ENCODE results near the gene C12orf57. TPM values are rescaled to one million over a fixed set of nuclear protein-coding genes. Genes with fewer than 3 reads are reported as not detected.

Gene C12orf57
- total and polyA plus RNA-seq, 2 of the 13 experiments (the other 11 are each of a cell fraction or from before 2014, with no cell fraction given): 84.0 to 287 TPM

GRCh38 chr12:6942331-6942665, 1.5 kb upstream of the C12orf57 start (continued):
- peak; percentile 94 for TF ChIP-seq ZBTB33 (CRISPR knock-in tag; IDR thresholded peaks at IDR 0.05)
- no peak for TF ChIP-seq BRCA1 (CRISPR knock-in tag; IDR thresholded peaks at IDR 0.05)
- TF ChIP-seq, protein P1, sequence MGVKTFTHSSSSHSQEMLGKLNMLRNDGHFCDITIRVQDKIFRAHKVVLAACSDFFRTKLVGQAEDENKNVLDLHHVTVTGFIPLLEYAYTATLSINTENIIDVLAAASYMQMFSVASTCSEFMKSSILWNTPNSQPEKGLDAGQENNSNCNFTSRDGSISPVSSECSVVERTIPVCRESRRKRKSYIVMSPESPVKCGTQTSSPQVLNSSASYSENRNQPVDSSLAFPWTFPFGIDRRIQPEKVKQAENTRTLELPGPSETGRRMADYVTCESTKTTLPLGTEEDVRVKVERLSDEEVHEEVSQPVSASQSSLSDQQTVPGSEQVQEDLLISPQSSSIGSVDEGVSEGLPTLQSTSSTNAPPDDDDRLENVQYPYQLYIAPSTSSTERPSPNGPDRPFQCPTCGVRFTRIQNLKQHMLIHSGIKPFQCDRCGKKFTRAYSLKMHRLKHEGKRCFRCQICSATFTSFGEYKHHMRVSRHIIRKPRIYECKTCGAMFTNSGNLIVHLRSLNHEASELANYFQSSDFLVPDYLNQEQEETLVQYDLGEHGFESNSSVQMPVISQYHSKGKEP (CRISPR knock-in tag; IDR thresholded peaks at IDR 0.05): no peak
- no peak for TF ChIP-seq SMYD3 (CRISPR knock-in tag; IDR thresholded peaks at IDR 0.05)
- no peak for TF ChIP-seq ZKSCAN5 (CRISPR knock-in tag; IDR thresholded peaks at IDR 0.05)
- TF ChIP-seq GZF1 (CRISPR knock-in tag; IDR thresholded peaks at IDR 0.05): no peak
- TF ChIP-seq, protein P2, sequence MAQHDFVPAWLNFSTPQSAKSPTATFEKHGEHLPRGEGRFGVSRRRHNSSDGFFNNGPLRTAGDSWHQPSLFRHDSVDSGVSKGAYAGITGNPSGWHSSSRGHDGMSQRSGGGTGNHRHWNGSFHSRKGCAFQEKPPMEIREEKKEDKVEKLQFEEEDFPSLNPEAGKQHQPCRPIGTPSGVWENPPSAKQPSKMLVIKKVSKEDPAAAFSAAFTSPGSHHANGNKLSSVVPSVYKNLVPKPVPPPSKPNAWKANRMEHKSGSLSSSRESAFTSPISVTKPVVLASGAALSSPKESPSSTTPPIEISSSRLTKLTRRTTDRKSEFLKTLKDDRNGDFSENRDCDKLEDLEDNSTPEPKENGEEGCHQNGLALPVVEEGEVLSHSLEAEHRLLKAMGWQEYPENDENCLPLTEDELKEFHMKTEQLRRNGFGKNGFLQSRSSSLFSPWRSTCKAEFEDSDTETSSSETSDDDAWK (CRISPR knock-in tag; IDR thresholded peaks at IDR 0.05): no peak
- TF ChIP-seq CREM (IDR thresholded peaks at IDR 0.05): no peak
- TF ChIP-seq CREM (CRISPR knock-in tag; IDR thresholded peaks at IDR 0.05): no peak
- TF ChIP-seq ZNF563 (CRISPR knock-in tag; IDR thresholded peaks at IDR 0.05): no peak
- TF ChIP-seq AGO2 (optimal IDR thresholded peaks at IDR 0.05; ENCODE audit: low read depth, low read length): peak; percentile 57
- no peak for TF ChIP-seq SSRP1 (CRISPR knock-in tag; IDR thresholded peaks at IDR 0.05)
- no peak for TF ChIP-seq HMG20B (CRISPR knock-in tag; conservative IDR thresholded peaks at IDR 0.05)
- TF ChIP-seq ZNF142 (CRISPR knock-in tag; IDR thresholded peaks at IDR 0.05): no peak
- 0 out of 2 replicates have a peak, but pooled peaks have one; percentile 8 for TF ChIP-seq ZNF333 (CRISPR knock-in tag; IDR thresholded peaks at IDR 0.05; ENCODE audit: borderline replicate concordance)
- TF ChIP-seq SP4 (CRISPR knock-in tag; IDR thresholded peaks at IDR 0.05): no peak
- no peak for TF ChIP-seq CHD4 (IDR thresholded peaks at IDR 0.05; ENCODE audit: borderline replicate concordance, low read length)
